T-helper 22 cell (primary cell): ENCODE measurements around the gene ACIN1.
A peak's percentile ranks its signal among the peaks of the same experiment; 100 is the strongest.
"Not testable (repeated sequence)": the region's sequence is repeated elsewhere in the genome, so short reads cannot be mapped to it uniquely, and the experiment has no call there.

Experiments
- DNase-seq: peaks from one replicate; pipeline ENCODE4 v3.0.0-alpha.2; 2020; ENCODE audit warnings: low read depth

ACIN1 gene

DNA sequence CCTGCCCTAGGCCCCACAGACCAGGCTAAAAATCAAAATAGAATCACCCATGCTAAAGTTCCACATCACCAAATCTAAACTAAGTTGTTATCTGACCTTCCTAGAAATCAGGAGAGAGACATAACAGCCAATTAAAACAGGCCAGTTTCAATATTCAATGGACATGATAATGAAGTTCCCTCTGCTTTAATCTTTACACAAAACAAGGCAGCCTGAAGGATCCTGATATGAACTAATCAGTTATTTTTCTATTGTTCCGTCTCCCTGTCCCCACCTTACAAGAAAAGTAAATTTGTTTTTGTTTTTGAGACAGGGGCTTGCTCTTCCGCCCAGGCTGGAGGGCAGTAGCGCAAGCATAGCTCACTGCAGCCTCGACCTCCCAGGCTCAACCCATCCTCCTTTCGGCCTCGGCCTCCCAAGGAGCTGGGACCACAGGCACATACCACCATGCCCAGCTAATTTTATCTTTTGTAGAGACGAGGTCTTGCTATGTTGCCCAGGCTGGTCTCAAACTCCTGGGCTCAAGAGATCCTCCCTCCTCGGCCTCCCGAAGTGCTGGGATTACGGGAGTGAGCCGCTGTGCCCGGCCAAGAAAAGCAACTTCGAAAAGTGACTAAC, 29.5 kb upstream of the ACIN1 start:
- no peak for DNase-seq

DNA sequence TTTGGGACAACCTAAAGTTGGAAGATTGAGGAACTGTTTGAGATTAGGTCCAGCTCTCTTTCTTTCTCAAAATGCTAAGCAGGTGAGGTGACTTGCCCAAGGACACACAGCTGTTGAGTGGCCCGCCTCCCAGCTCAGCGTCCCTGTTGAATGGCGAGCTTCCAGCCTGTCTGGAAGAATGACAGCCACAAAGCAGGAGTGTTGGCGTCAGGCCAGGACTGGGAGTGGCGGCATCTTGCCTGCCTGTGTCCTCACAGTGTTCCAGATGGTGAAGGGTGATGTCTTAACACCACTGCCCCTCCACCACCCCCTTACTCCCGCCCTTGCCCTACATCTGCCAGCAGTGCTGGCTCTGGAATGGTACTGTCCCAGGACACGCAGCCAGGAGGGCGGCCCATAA, 28.5 kb upstream of the ACIN1 start:
- no peak for DNase-seq

DNA sequence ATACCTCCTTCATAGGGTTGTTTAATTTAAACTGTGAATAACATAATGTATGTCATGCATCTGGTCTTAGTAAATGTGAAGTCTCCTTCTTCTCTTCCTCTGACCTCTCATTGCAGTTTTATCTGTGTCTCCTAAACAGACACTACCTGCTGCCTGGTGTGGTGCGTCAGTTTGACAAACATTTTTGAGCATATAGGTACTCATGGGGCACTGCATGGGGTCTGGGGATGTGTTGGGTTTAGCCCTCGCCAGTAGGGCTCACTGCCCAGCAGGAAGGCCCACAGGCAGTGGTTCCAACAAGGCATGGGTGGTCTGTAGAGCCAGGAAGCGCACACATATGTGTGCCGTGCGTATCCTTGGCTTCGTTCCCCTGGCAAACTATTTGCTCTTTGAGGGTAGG, 27.1 kb upstream of the ACIN1 start:
- no peak for DNase-seq

GRCh38 chr14:23121361-23121771, 26.4 kb upstream of the ACIN1 start:
- no peak for DNase-seq

- peak; percentile 60 for DNase-seq
Observed at GRCh38 chr14:23120541-23121251, 25.8 kb upstream of the ACIN1 start.

DNA sequence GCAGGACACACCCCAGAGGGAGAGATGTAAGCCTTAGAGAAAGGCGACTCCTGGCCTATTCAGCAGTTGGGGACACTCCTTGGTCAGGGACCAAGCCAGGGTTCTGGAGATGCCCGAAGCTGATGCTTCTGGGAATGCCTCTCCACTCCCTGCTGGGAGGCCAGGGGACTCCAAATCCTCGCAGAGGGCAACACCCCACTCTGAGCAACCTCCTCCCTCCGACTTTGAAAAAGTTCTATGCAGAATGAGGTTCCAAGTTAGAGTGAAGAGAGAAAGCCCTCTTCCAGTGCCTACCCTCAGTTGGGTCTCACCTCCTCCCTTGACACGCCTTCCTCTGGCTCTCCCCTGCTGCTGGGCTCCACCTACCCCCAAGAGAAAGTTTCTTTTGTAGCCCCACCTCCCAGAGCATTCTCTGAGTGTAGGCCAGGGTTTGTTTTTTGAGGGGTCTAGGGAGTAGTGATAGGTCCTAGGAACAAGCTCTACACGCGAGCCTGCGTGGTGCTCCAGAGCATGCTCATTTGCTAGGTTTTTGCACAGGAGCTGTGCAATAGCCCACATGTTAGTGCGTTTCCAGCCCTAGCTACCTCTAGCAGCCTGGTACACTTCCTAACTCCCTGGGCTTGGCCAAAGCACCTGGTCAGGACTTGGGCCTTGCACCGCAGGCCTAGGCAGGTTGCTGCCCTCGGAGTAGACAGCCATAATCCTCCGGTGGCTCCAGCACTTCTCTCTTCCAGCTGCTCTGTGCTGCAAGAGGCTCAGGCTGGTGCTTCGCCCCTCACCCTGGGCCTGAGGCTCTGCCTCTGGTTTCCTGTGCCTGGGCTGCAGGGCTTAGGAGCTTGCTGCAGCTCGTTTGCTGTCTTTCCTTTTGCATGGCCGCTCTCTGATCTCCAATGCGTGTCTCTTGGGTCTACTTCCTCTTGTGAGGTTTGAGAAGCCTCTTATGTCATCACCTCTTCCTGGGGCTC, 24.7 kb upstream of the ACIN1 start:
- peak; percentile 29 for DNase-seq

DNA sequence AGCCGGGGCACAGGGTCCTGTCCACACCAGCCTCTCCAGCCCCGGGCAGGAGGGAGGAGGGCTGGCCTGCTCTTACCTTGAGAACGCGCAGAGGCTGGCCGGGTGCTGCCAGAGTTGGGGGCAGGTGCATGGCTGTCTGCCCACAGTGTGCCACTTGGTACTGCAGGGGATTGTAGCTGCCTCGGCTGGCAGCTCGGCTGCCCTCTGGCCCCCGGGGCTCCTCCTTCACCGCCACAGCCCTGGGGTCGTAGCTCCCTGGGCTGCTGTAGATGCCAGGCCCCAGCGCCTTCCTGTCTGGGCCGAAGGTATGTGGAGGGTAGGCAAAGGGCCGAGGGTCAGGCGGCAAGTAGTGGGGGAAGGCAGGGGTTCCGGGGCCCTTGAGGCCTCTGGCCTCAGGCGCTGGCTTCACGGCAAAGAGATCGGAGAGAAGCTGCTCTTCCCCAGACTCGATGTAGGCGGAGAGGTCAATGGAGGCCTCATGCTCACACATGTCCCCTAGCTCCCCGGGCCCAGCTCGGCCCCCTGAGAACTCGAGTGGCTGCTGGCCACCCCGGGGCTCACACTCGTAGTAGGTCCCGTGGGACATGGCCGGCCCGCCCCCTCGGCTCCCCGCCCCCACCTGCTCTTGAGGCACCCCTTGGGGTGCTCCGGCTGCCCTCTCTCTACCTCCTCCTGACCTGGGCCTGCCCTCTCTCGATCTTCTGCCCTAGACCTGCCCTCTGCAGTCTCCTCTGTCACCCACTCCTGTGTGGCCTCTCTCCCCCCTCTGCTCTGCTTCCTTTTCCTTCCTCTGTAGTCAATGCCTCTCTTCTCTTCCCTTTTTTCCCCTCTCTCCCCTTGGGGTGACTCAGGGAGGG, 23.8 kb upstream of the ACIN1 start, which contains the start of gene CEBPE:
TSS of gene CEBPE (minus strand) at position 750 of the 857 bp plus-strand sequence. CDS start at position 586, 164 bp downstream.
- no peak for DNase-seq

- DNase-seq: no peak
Observed at GRCh38 chr14:23117371-23118020, 22.6 kb upstream of the ACIN1 start.

- no peak for DNase-seq
Observed at GRCh38 chr14:23115918-23116317, 21.0 kb upstream of the ACIN1 start.

- DNase-seq: no peak
Observed at GRCh38 chr14:23115039-23115731, 20.2 kb upstream of the ACIN1 start.

DNA sequence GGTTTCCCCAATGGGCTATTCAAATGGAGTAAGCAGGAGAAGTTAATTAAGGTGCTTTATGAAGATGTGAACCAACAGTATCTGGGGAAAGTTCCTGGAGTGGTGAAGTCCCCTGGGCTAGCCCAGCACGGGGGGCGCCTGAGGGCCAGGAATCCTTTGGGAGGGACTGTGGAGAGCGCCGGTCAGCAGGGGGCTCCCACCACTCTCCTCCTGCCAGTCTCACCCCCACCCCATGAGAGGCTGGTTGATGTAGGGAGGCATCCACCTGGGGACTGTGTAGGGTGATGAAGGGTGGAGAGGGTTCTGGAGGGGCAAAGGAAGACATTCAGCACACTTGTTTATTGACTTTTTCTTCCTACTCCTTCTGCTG, 19.7 kb upstream of the ACIN1 start:
- no peak for DNase-seq

- no peak for DNase-seq
Observed at GRCh38 chr14:23114120-23114458, 19.2 kb upstream of the ACIN1 start.

DNA sequence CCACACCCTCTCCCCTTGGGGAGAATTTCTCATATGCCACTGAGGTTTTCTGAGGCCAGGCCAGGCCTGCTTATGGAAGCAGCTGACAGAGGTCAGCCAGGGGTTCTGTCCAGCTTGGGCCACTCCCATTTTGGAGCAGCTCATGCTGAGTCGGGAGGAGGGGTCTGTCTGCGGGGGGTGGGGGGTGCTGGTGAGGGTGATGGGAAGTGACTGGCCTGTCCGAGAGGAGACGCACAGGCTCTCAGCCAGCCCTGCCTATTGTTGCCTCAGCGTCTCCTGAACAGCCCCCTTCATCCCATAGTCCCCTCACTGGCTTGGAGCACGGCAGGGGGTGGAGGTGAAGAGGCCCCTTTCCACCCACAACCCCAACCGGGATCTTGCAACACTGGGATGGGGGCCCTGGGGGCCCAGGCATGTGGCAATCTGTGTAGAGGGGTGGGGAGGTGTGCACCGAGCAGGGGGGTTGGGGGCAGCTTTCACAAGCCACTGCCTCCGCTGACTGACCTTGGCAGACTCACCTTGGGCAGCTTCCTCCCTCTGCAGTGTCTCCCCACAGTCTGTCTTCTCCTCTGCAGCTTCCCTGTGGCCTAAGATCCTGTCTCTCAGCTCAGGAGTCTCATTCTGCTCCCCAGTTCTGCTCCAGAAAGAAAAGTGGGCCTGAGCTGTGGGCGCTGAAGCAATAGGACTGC, 18.6 kb upstream of the ACIN1 start:
- DNase-seq: no peak

- DNase-seq: no peak
Observed at GRCh38 chr14:23112359-23113178, 17.6 kb upstream of the ACIN1 start.

DNA sequence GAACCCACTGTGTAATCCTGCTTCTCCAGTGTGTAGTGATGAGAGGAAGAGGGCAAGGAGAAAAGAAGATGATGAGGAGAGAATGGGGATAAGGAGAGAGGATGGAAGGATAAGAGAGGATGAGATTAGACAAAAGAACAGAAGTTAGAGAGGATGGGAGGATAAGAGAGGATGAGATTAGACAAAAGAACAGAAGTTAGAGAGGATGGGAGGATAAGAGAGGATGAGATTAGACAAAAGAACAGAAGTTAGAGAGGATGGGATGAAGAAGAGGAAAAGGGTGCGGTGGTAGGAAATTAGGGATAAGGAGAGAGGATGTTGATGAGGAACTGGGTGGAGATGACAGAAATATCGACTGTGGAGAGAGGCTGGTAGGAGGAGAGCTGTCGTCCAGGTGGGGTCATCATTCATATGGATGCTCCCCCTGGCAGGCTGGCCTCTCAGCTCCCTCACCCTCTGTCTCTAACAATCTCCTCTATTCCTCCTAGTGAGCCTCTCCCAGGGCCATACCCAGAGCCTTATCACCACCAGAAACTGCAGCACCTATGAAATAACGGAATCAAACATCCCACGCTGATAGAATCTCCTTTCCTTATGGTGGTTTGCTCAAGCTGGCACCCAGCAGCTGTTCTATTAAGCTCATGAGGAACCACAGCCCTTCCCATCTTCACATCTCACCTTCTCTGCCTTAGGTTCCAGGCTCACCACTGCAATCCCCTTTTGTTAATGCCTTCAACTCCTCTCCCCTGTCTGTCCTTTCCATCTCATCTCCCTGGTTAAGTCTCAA, 15.8 kb upstream of the ACIN1 start:
- DNase-seq: no peak

DNA sequence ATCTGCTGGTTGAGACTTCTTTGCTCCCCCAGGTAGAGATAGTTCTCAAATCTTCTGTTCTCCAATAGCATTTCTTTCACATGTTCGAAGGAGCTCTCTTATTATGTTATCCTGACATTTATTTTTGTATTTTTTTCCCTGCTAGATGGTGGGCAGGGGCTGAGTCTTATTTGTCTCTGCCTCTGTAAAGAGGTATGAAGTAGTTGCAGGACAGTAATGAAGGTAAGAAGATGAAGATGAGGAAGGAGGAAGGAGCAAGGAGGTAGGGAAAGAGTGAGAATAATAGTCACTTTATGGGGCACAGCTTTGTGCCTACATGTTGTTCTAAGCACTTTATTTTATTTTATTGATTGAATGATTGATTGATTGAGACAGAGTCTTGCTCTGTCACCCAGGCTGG, 14.8 kb upstream of the ACIN1 start:
- DNase-seq: no peak

DNA sequence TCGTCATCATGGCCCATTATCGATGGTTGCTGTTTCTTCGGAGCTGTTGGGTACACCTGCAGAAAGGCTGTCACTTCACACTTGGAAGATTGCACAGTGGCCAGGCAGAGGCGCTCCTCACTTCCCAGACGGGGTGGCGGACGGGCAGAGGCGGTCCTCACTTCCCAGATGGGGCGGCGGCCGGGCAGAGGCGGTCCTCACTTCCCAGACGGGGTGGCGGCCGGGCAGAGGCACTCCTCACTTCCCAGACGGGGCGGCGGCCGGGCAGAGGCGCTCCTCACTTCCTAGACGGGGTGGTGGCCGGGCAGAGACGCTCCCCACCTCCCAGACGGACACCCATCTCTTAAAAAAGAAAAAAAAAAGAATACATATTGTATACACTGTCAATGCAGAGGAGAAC, 13.2 kb upstream of the ACIN1 start:
- not testable (repeated sequence) for DNase-seq

- DNase-seq: not testable (repeated sequence)
Observed at GRCh38 chr14:23107620-23108019, 12.7 kb upstream of the ACIN1 start.

DNA sequence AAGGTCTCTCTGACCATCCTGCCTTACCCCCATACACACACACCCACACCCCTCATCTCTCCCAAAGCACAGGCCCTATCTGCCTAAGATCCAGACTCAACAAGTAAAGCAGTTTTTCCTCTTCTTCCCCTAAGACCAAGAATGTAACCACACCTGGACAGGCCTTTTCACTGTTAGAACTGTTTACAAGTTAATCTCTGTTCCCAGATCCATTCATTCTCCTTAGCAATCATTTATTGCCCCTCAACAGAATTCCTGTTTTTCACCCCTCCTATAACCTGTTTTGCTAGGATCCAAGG, 11.8 kb upstream of the ACIN1 start:
- DNase-seq: no peak
